Liver (tissue), 9 donors: ENCODE measurements around the gene BRICD5. TPM values are rescaled to one million over a fixed set of nuclear protein-coding genes. Genes with fewer than 3 reads are reported as not detected.

Source experiments
- DNase-seq: peaks from one replicate; pipeline ENCODE4 v3.0.0-alpha.2; 2017; ENCODE audit warnings: low spot score
- H3K27ac ChIP-seq, 2 donors: one replicate each; pipeline ENCODE4 v1.7.0; 2013; ENCODE audit warnings: inconsistent platforms in 2 of 2, low read length in 2 of 2, control low read depth in 1 of 2, low read depth in 1 of 2, mild to moderate bottlenecking in 1 of 2
- H3K27me3 ChIP-seq, 4 donors: one replicate each; pipeline versions ENCODE4 v1.6.1 to v1.7.0; 2013; ENCODE audit warnings: low read length in 3 of 4, inconsistent platforms in 1 of 4, mild to moderate bottlenecking in 1 of 4, moderate library complexity in 1 of 4; ENCODE audit not compliant: control insufficient read depth in 4 of 4, insufficient read depth in 4 of 4
- H3K36me3 ChIP-seq, 4 donors: one replicate each; pipeline versions ENCODE4 v1.6.1 to v1.7.0; 2013; ENCODE audit warnings: low read length in 3 of 4, mild to moderate bottlenecking in 3 of 4, low read depth in 1 of 4, moderate library complexity in 1 of 4; ENCODE audit not compliant: control insufficient read depth in 4 of 4, insufficient read depth in 3 of 4
- H3K4me1 ChIP-seq, 4 donors: one replicate each; pipeline versions ENCODE4 v1.6.1 to v1.7.0; 2013; ENCODE audit warnings: low read length in 3 of 4, mild to moderate bottlenecking in 3 of 4, moderate library complexity in 1 of 4; ENCODE audit not compliant: control insufficient read depth in 4 of 4, insufficient read depth in 4 of 4
- H3K4me3 ChIP-seq, 3 donors: one replicate each; pipeline versions ENCODE4 v1.6.1 to v1.7.0; 2013; ENCODE audit warnings: low read length in 3 of 3, control low read depth in 1 of 3, low read depth in 1 of 3, mild to moderate bottlenecking in 1 of 3
- H3K9ac ChIP-seq, 2 donors: one replicate each; pipeline ENCODE4 v1.7.0; 2013; ENCODE audit warnings: low read length in 2 of 2, mild to moderate bottlenecking in 2 of 2, moderate library complexity in 2 of 2, control low read depth in 1 of 2, low read depth in 1 of 2
- H3K9me3 ChIP-seq, 4 donors: one replicate each; pipeline versions ENCODE4 v1.6.1 to v1.7.0; 2013; ENCODE audit warnings: low read length in 3 of 4; ENCODE audit not compliant: control insufficient read depth in 4 of 4
- EGR1 ChIP-seq, 2 donors: IDR thresholded peaks; 2 replicates each; pipeline ENCODE4 v1.6.1; 2016 to 2018; ENCODE audit warnings: antibody characterized with exemption in 2 of 2, low read depth in 2 of 2
- FOXA1 ChIP-seq: IDR thresholded peaks from 2 replicates; pipeline ENCODE4 v1.6.1; 2016; ENCODE audit warnings: antibody characterized with exemption
- FOXA2 ChIP-seq: IDR thresholded peaks from 2 replicates; pipeline ENCODE4 v1.6.1; 2016; ENCODE audit warnings: antibody characterized with exemption
- GABPA ChIP-seq, 2 donors: IDR thresholded peaks in 1 of 2; conservative IDR thresholded peaks in 1 of 2; 2 replicates each; pipeline ENCODE4 v1.6.1; 2016; ENCODE audit warnings: antibody characterized with exemption in 2 of 2, mild to moderate bottlenecking in 1 of 2, moderate library complexity in 1 of 2
- HNF4A ChIP-seq, 2 donors: conservative IDR thresholded peaks; 2 replicates each; pipeline ENCODE4 v1.6.1; 2016; ENCODE audit warnings: antibody characterized with exemption in 2 of 2, mild to moderate bottlenecking in 2 of 2
- HNF4G ChIP-seq: IDR thresholded peaks from 2 replicates; pipeline ENCODE4 v1.6.1; 2016; ENCODE audit warnings: antibody characterized with exemption
- JUND ChIP-seq, 2 donors: IDR thresholded peaks; 2 replicates each; pipeline ENCODE4 v1.6.1; 2016; ENCODE audit warnings: antibody characterized with exemption in 2 of 2
- NR2F2 ChIP-seq: IDR thresholded peaks from 2 replicates; pipeline ENCODE4 v1.6.1; 2016; ENCODE audit warnings: antibody characterized with exemption
- RAD21 ChIP-seq, 2 donors: IDR thresholded peaks; 2 replicates each; pipeline ENCODE4 v1.6.1; 2016; ENCODE audit warnings: antibody characterized with exemption in 2 of 2, mild to moderate bottlenecking in 2 of 2
- RXRA ChIP-seq, 2 donors: IDR thresholded peaks; 2 replicates each; pipeline ENCODE4 v1.6.1; 2017 to 2018; ENCODE audit warnings: antibody characterized with exemption in 2 of 2, mild to moderate bottlenecking in 1 of 2
- SP1 ChIP-seq: IDR thresholded peaks from 2 replicates; pipeline ENCODE4 v1.6.1; 2018; ENCODE audit warnings: antibody characterized with exemption, mild to moderate bottlenecking
- TAF1 ChIP-seq: conservative IDR thresholded peaks from 2 replicates; pipeline ENCODE4 v1.6.1; 2016; ENCODE audit warnings: antibody characterized with exemption, mild to moderate bottlenecking
- YY1 ChIP-seq: IDR thresholded peaks from 2 replicates; pipeline ENCODE4 v1.6.1; 2016; ENCODE audit warnings: antibody characterized with exemption, mild to moderate bottlenecking
- WGBS: extraction: QIAGEN DNeasy Blood & Tissue Kit; methylation state at CpG from one replicate; pipeline ENCODE4 v1.1.7; 2013; 5-methylcytosine and 5-hydroxymethylcytosine counted together
- polyA plus RNA-seq, 2 donors: library from polyadenylated mRNA; stranded (reverse) in 1 of 2; unstranded in 1 of 2; fragments of 200-250 nt in 1 of 2; fragments of >200 nt in 1 of 2; fragmentation: Nextera tagmentation in 1 of 2; extraction: Ambion mirVana in 1 of 2; gene quantifications; one replicate each; pipeline versions ENCODE4 v1.2.1 to v1.2.3, GENCODE V29; 2013 to 2015
- total RNA-seq, 2 donors: library from RNA; depleted of rRNA; stranded (reverse); fragments of >200 nt; gene quantifications; one replicate each; pipeline ENCODE4 v1.2.3, GENCODE V29; 2014
- TF ChIP-seq, protein P1 (sequence below): fragments of 150-350 bp; IDR thresholded peaks from 2 replicates; pipeline ENCODE4 v1.5.1; 2017; ENCODE audit warnings: improper control_type of control experiment, low read depth, low read length; ENCODE audit not compliant: missing input control
- TF ChIP-seq, protein P2 (sequence below): IDR thresholded peaks from 2 replicates; pipeline ENCODE4 v1.6.1; 2016; ENCODE audit warnings: antibody characterized with exemption
- TF ChIP-seq, protein P3 (sequence below): IDR thresholded peaks from 2 replicates; pipeline ENCODE4 v1.6.1; 2016; ENCODE audit warnings: antibody characterized with exemption
- donor health status: healthy.
- donor health status: healthy.
- donor health status: healthy.
- donor health status: healthy.
- donor health status: healthy.

Gene BRICD5
- total and polyA plus RNA-seq, 4 donors = 0.26 to 1.9 (median 1.4) TPM

DNA sequence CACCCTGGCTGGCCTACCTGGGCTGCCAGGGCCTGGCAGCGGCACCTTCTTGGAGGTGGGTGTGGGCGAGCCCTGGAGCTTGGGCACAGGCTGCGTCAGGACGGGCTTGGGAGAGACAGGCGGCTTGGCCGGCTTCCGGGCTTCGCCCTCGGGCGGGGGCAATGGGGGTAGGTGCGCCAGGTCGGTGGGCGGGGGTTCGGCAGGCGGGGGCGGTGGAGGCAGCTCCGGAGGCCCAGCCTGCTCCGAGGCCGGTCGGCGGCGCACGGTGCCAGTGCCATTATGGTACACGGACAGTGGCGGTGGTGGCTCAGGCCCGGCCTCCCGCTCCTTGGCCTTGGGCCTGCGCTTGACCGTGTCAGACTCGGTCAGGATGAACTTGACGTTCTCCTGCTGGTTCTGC, 31.1 kb downstream of the BRICD5 start:
- no peaks in the 10 kb centered on the region for H3K9me3 ChIP-seq
- no peak for TF ChIP-seq HNF4G
- no peak for TF ChIP-seq NR2F2
- TF ChIP-seq YY1 = no peak
- TF ChIP-seq FOXA1 = no peak
- no peak for TF ChIP-seq JUND (IDR thresholded peaks at IDR 0.05)
- TF ChIP-seq RXRA (IDR thresholded peaks at IDR 0.05) = no peak
- no peak for TF ChIP-seq RAD21 (IDR thresholded peaks at IDR 0.05)
- no peak for TF ChIP-seq TAF1
- TF ChIP-seq, protein P1, sequence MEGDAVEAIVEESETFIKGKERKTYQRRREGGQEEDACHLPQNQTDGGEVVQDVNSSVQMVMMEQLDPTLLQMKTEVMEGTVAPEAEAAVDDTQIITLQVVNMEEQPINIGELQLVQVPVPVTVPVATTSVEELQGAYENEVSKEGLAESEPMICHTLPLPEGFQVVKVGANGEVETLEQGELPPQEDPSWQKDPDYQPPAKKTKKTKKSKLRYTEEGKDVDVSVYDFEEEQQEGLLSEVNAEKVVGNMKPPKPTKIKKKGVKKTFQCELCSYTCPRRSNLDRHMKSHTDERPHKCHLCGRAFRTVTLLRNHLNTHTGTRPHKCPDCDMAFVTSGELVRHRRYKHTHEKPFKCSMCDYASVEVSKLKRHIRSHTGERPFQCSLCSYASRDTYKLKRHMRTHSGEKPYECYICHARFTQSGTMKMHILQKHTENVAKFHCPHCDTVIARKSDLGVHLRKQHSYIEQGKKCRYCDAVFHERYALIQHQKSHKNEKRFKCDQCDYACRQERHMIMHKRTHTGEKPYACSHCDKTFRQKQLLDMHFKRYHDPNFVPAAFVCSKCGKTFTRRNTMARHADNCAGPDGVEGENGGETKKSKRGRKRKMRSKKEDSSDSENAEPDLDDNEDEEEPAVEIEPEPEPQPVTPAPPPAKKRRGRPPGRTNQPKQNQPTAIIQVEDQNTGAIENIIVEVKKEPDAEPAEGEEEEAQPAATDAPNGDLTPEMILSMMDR = no peak
- TF ChIP-seq, protein P2, sequence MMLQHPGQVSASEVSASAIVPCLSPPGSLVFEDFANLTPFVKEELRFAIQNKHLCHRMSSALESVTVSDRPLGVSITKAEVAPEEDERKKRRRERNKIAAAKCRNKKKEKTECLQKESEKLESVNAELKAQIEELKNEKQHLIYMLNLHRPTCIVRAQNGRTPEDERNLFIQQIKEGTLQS = no peak
- TF ChIP-seq HNF4A (conservative IDR thresholded peaks at IDR 0.05) = no peak
- no peak for TF ChIP-seq EGR1 (IDR thresholded peaks at IDR 0.05; ENCODE audit: low read depth in 2 of 2)
- no peaks in the 10 kb centered on the region for H3K4me1 ChIP-seq
- no peak overlapping the region for H3K27ac ChIP-seq
- no peak overlapping the region for H3K4me3 ChIP-seq
- no peak overlapping the region for H3K9ac ChIP-seq
- WGBS = 96% methylated on average over 31 of the region's 31 CpGs
- peaks cover 9 to 29% (median 14%) of the 10 kb centered on the region in 4 donors for H3K36me3 ChIP-seq
- DNase-seq = no peak
- no peaks in the 10 kb centered on the region for H3K27me3 ChIP-seq

DNA sequence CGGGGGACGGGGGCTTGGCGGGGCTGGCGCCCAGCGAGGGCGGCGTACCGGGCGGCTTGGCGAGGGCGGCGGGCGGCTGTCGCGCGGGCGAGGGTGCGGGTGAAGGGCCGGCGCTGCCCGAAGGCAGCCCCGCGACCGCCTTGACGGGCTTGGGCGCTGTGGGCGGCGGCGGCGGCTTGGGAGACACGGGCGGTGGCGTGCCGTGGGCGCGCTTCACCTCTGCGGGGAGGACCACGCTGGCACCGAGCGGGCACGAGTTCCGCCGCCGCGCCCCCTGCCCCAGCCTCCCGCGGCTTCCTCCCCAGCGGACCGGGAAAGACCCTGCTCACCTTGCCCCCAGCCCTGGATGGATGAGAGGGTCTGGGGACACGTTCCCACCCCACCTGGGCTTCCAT, 31.6 kb downstream of the BRICD5 start:
- WGBS = 71% methylated on average over 50 of the region's 50 CpGs
- Histone ChIP-seq H3K9me3 (no peaks in the 10 kb centered on the region), H3K36me3 (peaks cover 10 to 34% (median 18%) of the 10 kb centered on the region in 4 donors), H3K27me3 (no peaks in the 10 kb centered on the region), H3K27ac (no peak overlapping the region), H3K4me3 (no peak overlapping the region), H3K9ac (no peak overlapping the region), H3K4me1 (no peaks in the 10 kb centered on the region)
- TF ChIP-seq NR2F2 (no peak), FOXA1 (no peak), HNF4A (conservative IDR thresholded peaks at IDR 0.05) (no peak), GABPA (IDR thresholded peaks at IDR 0.05 in 1 of 2, conservative IDR thresholded peaks at IDR 0.05 in 1 of 2) (no peak), SP1 (no peak), RAD21 (IDR thresholded peaks at IDR 0.05) (no peak), FOXA2 (no peak), HNF4G (no peak)
- TF ChIP-seq, protein P3, sequence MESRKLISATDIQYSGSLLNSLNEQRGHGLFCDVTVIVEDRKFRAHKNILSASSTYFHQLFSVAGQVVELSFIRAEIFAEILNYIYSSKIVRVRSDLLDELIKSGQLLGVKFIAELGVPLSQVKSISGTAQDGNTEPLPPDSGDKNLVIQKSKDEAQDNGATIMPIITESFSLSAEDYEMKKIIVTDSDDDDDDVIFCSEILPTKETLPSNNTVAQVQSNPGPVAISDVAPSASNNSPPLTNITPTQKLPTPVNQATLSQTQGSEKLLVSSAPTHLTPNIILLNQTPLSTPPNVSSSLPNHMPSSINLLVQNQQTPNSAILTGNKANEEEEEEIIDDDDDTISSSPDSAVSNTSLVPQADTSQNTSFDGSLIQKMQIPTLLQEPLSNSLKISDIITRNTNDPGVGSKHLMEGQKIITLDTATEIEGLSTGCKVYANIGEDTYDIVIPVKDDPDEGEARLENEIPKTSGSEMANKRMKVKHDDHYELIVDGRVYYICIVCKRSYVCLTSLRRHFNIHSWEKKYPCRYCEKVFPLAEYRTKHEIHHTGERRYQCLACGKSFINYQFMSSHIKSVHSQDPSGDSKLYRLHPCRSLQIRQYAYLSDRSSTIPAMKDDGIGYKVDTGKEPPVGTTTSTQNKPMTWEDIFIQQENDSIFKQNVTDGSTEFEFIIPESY = no peak
- DNase-seq = no peak
